Activated B cell treated with CpG ODN at 0.5 μM for 24 hours (primary cell): ENCODE results near the gene SH2D3A. TPM values are rescaled to one million over a fixed set of nuclear protein-coding genes. Genes with fewer than 3 reads are reported as not detected.

Experiments used
- ATAC-seq: fragments of 200-7000 bp; cut with Tn5 transposase; one replicate; pipeline ENCODE4 v1.10.0; 2021; ENCODE audit warnings: low read depth, mild to moderate bottlenecking, moderate library complexity
- CTCF ChIA-PET: fragments of 350-600 bp; sonication (Branson Sonifier 250); formaldehyde crosslinking; loops from one replicate; lab custom pipeline; 2021; ENCODE audit warnings: antibody characterized with exemption; lab: Charles Lee
- POLR2A ChIA-PET: fragments of 350-600 bp; sonication (Branson Sonifier 250); formaldehyde crosslinking; loops from one replicate; lab custom pipeline; 2021; ENCODE audit warnings: antibody characterized with exemption; lab: Charles Lee
- DNase-seq: peaks from one replicate; pipeline ENCODE4 v3.0.0; 2022
- H3K27ac Mint-ChIP-seq: one replicate; pipeline ENCODE4 v1.8.0; 2020; ENCODE audit warnings: mixed read lengths
- H3K27me3 Mint-ChIP-seq: one replicate; pipeline ENCODE4 v1.8.0; 2021; ENCODE audit warnings: mixed read lengths
- H3K36me3 Mint-ChIP-seq: one replicate; pipeline ENCODE4 v1.8.0; 2021; ENCODE audit warnings: low read depth, mixed read lengths
- H3K4me1 Mint-ChIP-seq: one replicate; pipeline ENCODE4 v1.8.0; 2021; ENCODE audit warnings: mixed read lengths
- H3K4me3 Mint-ChIP-seq: one replicate; pipeline ENCODE4 v1.8.0; 2020; ENCODE audit warnings: mild to moderate bottlenecking, mixed read lengths
- H3K9me3 Mint-ChIP-seq: one replicate; pipeline ENCODE4 v1.8.0; 2020; ENCODE audit warnings: mixed read lengths
- CTCF ChIP-seq: fragments of 200-600 bp; IDR thresholded peaks from one replicate; pipeline ENCODE4 v1.8.0; 2022; ENCODE audit warnings: antibody characterized with exemption, mild to moderate bottlenecking
- intact Hi-C: fragments of 100-400 bp; cut with micrococcal nuclease; formaldehyde crosslinking; loops from one replicate; pipeline ENCODE4 v1.15.1; 2024
- total RNA-seq: library from RNA; stranded (reverse); gene quantifications from 2 replicates; pipeline ENCODE4 v1.2.3, GENCODE V29; 2022

The SH2D3A gene
- total RNA-seq, 1 donor from 2014 or later: 22.6 TPM

DNA sequence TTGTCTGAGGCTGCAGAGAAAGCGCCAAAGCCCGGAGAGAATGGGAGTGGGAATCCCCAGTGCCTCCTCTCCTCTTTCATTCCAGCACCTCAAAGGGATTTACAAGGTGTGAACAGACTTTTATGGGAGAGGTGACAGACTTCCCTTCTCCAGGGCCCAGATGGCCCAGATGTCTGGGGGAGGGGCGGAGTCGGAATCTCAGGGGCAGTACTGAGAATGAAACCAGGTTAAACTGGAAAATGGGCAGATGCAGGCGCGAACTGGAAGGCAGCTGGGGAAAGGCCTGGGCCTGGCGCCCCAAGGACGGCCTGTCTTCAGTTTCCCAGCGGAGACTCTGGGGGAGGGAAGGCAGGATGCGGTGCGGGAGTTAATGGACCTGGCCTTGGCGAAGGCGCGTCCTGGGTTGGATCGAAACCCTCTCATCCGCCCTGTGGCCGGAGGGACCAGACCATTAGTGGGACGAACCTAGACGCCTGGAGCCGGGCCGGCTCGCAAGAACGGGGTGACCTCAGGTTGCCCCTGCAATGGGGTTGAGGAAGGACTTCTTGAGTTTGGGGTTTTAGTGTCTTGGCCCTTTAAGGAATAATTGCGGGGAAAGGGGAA lies 28.3 kb downstream of the SH2D3A start:
- peaks cover 44% of the 10 kb centered on the region for H3K4me1 Mint-ChIP-seq
- DNase-seq (peak; percentile 27), ATAC-seq (no peak)
- H3K4me3 Mint-ChIP-seq: peak overlapping the region; percentile 96
- no peaks in the 10 kb centered on the region for H3K9me3 Mint-ChIP-seq
- intact Hi-C loops: loop anchor here (1.0 to 5.0 kb wide), 7 partner anchors 14 to 947 kb away; partner anchors contain the start of genes ARHGEF18 and DUS3L
- H3K27ac Mint-ChIP-seq: peak overlapping the region; percentile 96
- no peak for TF ChIP-seq CTCF
- CTCF ChIA-PET: interaction anchor here (0.5 to 4.5 kb wide), 14 partner anchors 8 to 222 kb away, joined by 3 to 83 read pairs (median 6); partner anchors contain the start of gene VAV1
- POLR2A ChIA-PET: interaction anchor here (0.6 to 6.9 kb wide), 15 partner anchors 10 to 377 kb away, joined by 3 to 81 read pairs (median 5); partner anchors contain the start of genes CLPP and VAV1
- H3K27me3 Mint-ChIP-seq: no peaks in the 10 kb centered on the region
- H3K36me3 Mint-ChIP-seq: peaks cover 40% of the 10 kb centered on the region

- ATAC-seq (peak; percentile 7), DNase-seq (peak; percentile 63)
- no peaks in the 10 kb centered on the region for H3K27me3 Mint-ChIP-seq
- H3K4me1 Mint-ChIP-seq: peaks cover 44% of the 10 kb centered on the region
- no peak for TF ChIP-seq CTCF
- intact Hi-C loops: loop anchor here (1.0 to 5.0 kb wide), 13 partner anchors 15 to 946 kb away; partner anchors contain the start of genes ALKBH7, ARHGEF18, DUS3L and SH2D3A
- no peaks in the 10 kb centered on the region for H3K9me3 Mint-ChIP-seq
- H3K27ac Mint-ChIP-seq: peak overlapping the region; percentile 96
- H3K4me3 Mint-ChIP-seq: peak overlapping the region; percentile 96
- POLR2A ChIA-PET: interaction anchor here (0.6 to 6.9 kb wide), 24 partner anchors 10 to 1769 kb away, joined by 3 to 81 read pairs (median 4); partner anchors contain the start of genes ALKBH7, CLPP, KDM4B and KHSRP
- CTCF ChIA-PET: interaction anchor here (0.5 to 4.5 kb wide), 17 partner anchors 9 to 221 kb away, joined by 3 to 83 read pairs (median 4); partner anchors contain the start of gene VAV1
- H3K36me3 Mint-ChIP-seq: peaks cover 36% of the 10 kb centered on the region
Observed at GRCh38 chr19:6737873-6738786, 29.1 kb downstream of the SH2D3A start.

GRCh38 chr19:6737284-6737872 lies 29.9 kb downstream of the SH2D3A start, which contains the start of gene GPR108:
TSS of gene GPR108 (minus strand) at chr19:6737580. CDS start at chr19:6737576, 4 bp downstream.
- CTCF ChIA-PET: interaction anchor here (1.0 to 4.5 kb wide), 16 partner anchors 10 to 221 kb away, joined by 3 to 83 read pairs (median 6); partner anchors contain the start of gene VAV1
- intact Hi-C loops: loop anchor here (1.0 to 5.0 kb wide), 12 partner anchors 15 to 945 kb away; partner anchors contain the start of genes ALKBH7, ARHGEF18, DUS3L and SH2D3A
- TF ChIP-seq CTCF: no peak
- DNase-seq (peak; percentile 98), ATAC-seq (peak; percentile 74)
- Mint-ChIP-seq H3K9me3 (no peaks in the 10 kb centered on the region), H3K4me3 (peak within 1 kb of the TSS; percentile 96), H3K27ac (peak within 1 kb of the TSS; percentile 96), H3K36me3 (peaks cover 35% of the 10 kb centered on the region), H3K4me1 (peaks cover 44% of the 10 kb centered on the region), H3K27me3 (no peaks in the 10 kb centered on the region)
- POLR2A ChIA-PET: interaction anchor here (0.7 to 6.9 kb wide), 20 partner anchors 9 to 1769 kb away, joined by 3 to 81 read pairs (median 4); partner anchors contain the start of genes ALKBH7, KDM4B, KHSRP and VAV1

- peaks cover 44% of the 10 kb centered on the region for H3K4me1 Mint-ChIP-seq
- peak overlapping the region; percentile 96 for H3K4me3 Mint-ChIP-seq
- POLR2A ChIA-PET: interaction anchor here (1.0 to 6.9 kb wide), 11 partner anchors 9 to 1768 kb away, joined by 3 to 81 read pairs (median 6); partner anchors contain the start of genes ALKBH7, CLPP, KDM4B and KHSRP
- ATAC-seq (no peak), DNase-seq (no peak)
- TF ChIP-seq CTCF: no peak
- CTCF ChIA-PET: interaction anchor here (0.9 to 4.5 kb wide), 9 partner anchors 16 to 220 kb away, joined by 3 to 83 read pairs (median 9); partner anchors contain the start of gene VAV1
- H3K36me3 Mint-ChIP-seq: peaks cover 37% of the 10 kb centered on the region
- no peaks in the 10 kb centered on the region for H3K27me3 Mint-ChIP-seq
- H3K9me3 Mint-ChIP-seq: no peaks in the 10 kb centered on the region
- intact Hi-C loops: loop anchor here (1.0 to 5.0 kb wide), 15 partner anchors 14 to 945 kb away; partner anchors contain the start of genes ALKBH7, ARHGEF18, DUS3L and SH2D3A
- H3K27ac Mint-ChIP-seq: peak overlapping the region; percentile 96
Observed at GRCh38 chr19:6736917-6737283, 30.3 kb downstream of the SH2D3A start.
